Measurements from ENCODE around the gene PTPRA.

The PTPRA gene

GRCh38 chr20:2835331-2835796 is 37.9 kb upstream of the PTPRA start:
- TF ChIP-seq CTCF (IDR thresholded peaks at IDR 0.05; ENCODE audit: control extremely low read depth, extremely low read depth, low read depth, missing control alignments), result no peak
- POLR2A ChIA-PET, result no interaction called here

GRCh38 chr20:2836035-2836434 is 37.2 kb upstream of the PTPRA start:
- no peak for DNase-seq (ENCODE audit: extremely low spot score)
- CTCF ChIA-PET, result interaction anchor here (1.0 kb wide), 1 partner anchor 16 kb away, joined by 4 read pairs; no protein-coding TSS in a partner anchor
- POLR2A ChIA-PET, result no interaction called here
- no peak for TF ChIP-seq CTCF (IDR thresholded peaks at IDR 0.05; ENCODE audit: control extremely low read depth, extremely low read depth, low read depth, missing control alignments)

More at GRCh38 chr20:2835331-2835796, 37.9 kb upstream of the PTPRA start:
- CTCF ChIA-PET, result no interaction called here
- DNase-seq (ENCODE audit: extremely low spot score), result no peak

- CTCF ChIA-PET, result interaction anchor here (1.0 kb wide), 1 partner anchor 15 kb away, joined by 3 read pairs; no protein-coding TSS in a partner anchor
- POLR2A ChIA-PET, result no interaction called here
- TF ChIP-seq CTCF (IDR thresholded peaks at IDR 0.05; ENCODE audit: control extremely low read depth, extremely low read depth, low read depth, missing control alignments), result no peak
Observed at GRCh38 chr20:2837221-2837960, 35.9 kb upstream of the PTPRA start.

GRCh38 chr20:2838170-2838797 is 35.0 kb upstream of the PTPRA start:
- ChIA-PET POLR2A (interaction anchor here (0.6 kb wide), 1 partner anchor 263 kb away, joined by 6 read pairs; no protein-coding TSS in a partner anchor), CTCF (interaction anchor here (1.0 to 1.7 kb wide), 4 partner anchors 11 to 85 kb away, joined by 3 to 5 read pairs (median 5); no protein-coding TSS in a partner anchor)
- DNase-seq (ENCODE audit: extremely low spot score), result peak; percentile 18
- TF ChIP-seq CTCF (IDR thresholded peaks at IDR 0.05; ENCODE audit: control extremely low read depth, extremely low read depth, low read depth, missing control alignments), result no peak

More at GRCh38 chr20:2837221-2837960, 35.9 kb upstream of the PTPRA start:
- no peak for DNase-seq (ENCODE audit: extremely low spot score)

GRCh38 chr20:2838847-2839671 is 34.2 kb upstream of the PTPRA start:
- ChIA-PET POLR2A (interaction anchor here (0.6 to 0.7 kb wide), 2 partner anchors 68 to 263 kb away, joined by 4 to 6 read pairs; no protein-coding TSS in a partner anchor), CTCF (interaction anchor here (1.2 to 1.7 kb wide), 5 partner anchors 12 to 149 kb away, joined by 3 to 5 read pairs (median 5); no protein-coding TSS in a partner anchor)
- TF ChIP-seq CTCF (IDR thresholded peaks at IDR 0.05; ENCODE audit: control extremely low read depth, extremely low read depth, low read depth, missing control alignments), result no peak

GRCh38 chr20:2839732-2840137 is 33.5 kb upstream of the PTPRA start:
- DNase-seq (ENCODE audit: extremely low spot score), result no peak
- ChIA-PET CTCF (interaction anchor here (1.3 to 1.7 kb wide), 3 partner anchors 12 to 148 kb away, joined by 3 to 5 read pairs (median 3); no protein-coding TSS in a partner anchor), POLR2A (interaction anchor here (1.2 kb wide), 1 partner anchor 33 kb away, joined by 3 read pairs; no protein-coding TSS in a partner anchor)
- no peak for TF ChIP-seq CTCF (IDR thresholded peaks at IDR 0.05; ENCODE audit: control extremely low read depth, extremely low read depth, low read depth, missing control alignments)

More at GRCh38 chr20:2838847-2839671, 34.2 kb upstream of the PTPRA start:
- peak; percentile 20 for DNase-seq (ENCODE audit: extremely low spot score)
